Measurements from ENCODE around the gene CTTNBP2NL.
"Not testable (repeated sequence)": the region's sequence is repeated elsewhere in the genome, so short reads cannot be mapped to it uniquely, and the experiment has no call there.

Gene CTTNBP2NL

DNA sequence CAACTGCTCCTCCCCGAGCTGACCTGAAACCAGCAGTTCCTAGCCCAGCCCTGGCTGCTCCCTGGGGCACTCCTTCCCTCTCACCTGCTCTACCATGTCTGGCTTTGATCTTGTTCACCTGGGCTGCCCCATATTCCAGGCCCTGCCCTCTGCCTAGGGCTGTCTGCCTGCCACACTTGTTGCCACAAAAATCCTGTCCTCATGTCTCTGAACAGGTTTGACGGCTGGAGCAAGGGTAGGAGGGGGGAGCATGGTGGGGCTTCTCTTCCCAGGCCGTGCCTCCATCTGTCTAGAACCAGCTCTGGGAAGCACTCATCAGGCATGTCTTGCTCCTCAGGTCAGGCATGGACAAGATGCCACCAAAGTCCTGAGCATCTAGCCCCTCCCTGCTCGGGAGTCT lies 68.5 kb downstream of the CTTNBP2NL start:
- no peak for DNase-seq (ENCODE audit: low read depth)

DNA sequence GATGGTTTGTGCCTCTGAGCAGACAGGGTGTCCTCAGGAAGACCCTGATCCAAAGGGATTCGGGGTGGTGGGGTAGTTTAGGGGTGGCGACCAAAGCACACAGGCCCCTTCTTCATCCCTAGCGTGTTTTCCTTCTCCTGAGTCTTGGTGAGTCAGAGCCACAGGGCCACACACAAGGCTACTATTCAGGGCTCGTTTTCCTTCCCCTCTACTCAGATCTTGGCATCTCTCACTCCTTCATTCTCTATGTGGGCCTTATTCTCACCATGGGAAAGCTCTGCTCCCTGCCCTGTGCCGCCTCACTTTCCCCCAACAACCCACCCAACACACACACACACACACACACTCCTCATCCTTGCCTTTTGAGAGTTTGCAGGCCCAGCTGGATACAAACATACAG lies 69.1 kb downstream of the CTTNBP2NL start:
- no peak for DNase-seq (ENCODE audit: low read depth)

DNA sequence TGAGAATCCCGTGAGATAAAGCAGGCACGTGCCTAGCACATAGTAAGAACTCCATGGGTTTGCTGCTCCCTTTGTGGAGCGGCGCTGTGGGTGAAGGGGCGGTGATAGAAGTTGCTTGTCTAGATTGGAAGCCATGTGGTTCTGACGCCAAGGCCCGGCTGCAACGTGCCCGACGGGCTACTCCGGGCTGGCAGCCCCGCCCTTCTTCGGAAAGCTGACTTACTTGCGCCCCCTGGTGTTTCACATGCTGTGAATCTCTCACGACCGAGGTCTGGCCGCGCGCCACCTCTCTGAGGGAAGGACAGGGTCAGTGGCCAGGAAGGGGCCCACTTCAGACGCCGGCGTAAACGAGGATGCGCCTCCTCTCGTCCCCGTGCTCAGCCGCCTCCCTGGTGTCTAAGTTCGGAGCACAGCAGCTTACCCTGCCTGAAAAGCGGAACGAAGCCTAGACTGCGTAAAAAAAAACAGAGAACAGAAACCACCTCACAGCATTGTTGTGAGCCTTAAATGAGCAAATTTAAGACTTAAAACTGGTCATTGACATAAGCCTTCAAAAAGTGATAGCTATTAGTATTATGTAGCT lies 70.2 kb downstream of the CTTNBP2NL start:
- peak; percentile 82 for DNase-seq (ENCODE audit: low read depth)

DNA sequence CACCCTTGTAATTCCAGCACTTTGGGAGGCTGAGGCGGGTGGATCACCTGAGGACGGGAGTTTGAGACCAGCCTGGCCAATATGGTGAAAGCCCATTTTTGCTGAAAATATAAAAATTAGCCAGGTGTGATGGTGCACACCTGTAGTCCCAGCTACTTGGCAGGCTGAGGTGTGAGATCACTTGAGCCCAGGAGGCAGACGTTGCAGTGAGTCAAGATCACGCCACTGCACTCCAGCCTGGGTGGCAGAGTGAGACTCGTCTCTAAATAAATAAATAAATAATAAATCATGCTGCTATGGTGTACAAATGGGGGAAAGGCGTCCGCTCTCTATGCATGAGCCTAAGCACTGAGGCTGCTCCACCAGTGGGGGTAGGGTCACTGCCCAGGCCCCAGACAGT lies 74.3 kb downstream of the CTTNBP2NL start:
- DNase-seq (ENCODE audit: low read depth), result not testable (repeated sequence)

DNA sequence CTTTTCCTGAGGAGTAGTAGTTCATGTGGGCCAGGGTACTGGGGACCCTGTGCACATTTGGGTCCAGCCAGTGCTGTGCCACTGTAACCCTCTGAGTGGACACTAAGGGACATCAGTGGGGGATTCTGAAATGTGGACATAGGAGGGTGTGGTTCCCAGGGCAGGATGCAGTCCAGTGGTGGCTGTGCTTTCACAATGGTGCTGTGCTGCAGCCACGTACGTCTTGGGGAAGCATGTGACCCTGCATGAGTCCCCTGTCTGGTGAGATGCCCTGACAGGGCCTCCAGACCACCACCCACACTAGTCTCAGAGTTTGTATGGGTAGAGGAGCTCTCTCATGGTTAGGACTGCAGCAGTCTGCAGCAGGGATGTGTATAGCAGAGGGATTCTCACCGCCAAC lies 75.0 kb downstream of the CTTNBP2NL start:
- DNase-seq (ENCODE audit: low read depth), result no peak

DNA sequence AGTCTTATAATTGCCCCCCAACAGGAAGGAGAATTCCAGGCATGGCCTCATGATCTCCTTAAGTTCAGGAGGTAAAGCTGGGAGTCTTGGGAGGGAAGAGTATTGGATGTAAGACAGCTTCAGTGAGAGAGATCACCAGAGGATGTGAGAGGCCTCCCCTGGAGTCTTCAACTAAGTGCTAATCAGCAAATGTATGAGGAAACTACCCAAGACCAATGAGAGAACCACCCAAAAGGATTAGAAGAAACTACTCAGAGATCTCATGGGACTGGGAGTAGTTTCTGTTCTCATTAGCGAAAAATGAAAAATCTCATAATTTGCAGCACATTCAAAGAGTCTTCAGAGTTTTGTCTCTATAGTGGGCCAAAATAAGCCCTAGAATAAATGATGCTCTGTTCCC lies 76.1 kb downstream of the CTTNBP2NL start:
- no peak for DNase-seq (ENCODE audit: low read depth)

DNA sequence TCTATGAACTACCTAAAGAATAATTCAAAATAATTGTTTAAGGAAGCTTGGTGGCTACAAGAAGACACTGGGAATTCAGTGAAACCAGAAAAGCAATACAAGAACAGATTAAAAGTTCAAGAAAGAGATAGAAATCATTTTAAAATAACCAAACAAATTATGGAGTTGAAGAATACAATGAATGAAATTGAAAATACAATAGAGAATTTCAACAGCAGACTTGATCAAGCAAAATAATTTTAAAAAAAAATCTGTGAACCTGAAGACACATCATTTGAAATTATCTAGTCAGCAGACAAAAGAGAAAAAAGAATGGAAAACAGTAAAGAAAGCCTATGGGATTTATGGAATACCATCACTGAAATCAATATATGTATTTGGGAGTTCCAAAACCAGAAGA lies 81.5 kb downstream of the CTTNBP2NL start:
- DNase-seq (ENCODE audit: low read depth), result no peak

DNA sequence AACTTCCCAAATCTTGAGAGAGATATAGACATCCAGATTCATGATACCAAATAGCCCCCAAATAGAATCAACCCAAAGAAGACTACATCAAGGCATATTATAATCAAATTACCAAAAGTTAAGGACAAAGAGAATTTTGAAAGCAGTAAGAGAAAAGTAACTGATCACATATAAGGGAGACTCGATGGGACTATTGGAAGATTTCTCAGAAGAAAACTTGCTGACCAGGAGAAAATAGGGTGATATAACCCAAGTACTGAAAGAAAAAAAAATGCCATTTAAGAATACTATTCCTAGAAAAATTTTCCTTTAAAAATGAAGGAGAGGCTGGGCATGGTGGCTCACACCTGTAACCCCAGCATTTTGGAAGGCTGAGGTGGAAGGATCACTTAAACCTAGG lies 82.3 kb downstream of the CTTNBP2NL start:
- no peak for DNase-seq (ENCODE audit: low read depth)

DNA sequence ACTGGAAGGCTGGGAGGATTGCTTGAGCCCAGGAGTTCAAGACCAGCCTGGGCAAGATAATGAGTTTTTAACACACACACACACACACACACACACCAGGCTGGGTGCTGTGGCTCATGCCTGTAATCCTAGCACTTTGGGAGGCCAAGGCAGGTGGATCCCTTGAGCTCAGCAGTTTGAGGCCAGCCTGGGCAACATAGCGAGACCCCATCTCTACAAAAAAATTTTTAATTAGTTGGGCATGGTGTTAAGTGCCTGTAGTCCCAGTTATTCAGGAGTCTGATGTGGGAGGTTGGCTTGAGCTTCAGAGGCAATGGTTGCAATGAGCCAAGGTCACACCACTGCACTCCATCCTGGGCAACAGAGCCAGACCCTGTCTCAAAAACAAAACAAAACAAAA lies 90.0 kb downstream of the CTTNBP2NL start:
- DNase-seq (ENCODE audit: low read depth), result not testable (repeated sequence)

DNA sequence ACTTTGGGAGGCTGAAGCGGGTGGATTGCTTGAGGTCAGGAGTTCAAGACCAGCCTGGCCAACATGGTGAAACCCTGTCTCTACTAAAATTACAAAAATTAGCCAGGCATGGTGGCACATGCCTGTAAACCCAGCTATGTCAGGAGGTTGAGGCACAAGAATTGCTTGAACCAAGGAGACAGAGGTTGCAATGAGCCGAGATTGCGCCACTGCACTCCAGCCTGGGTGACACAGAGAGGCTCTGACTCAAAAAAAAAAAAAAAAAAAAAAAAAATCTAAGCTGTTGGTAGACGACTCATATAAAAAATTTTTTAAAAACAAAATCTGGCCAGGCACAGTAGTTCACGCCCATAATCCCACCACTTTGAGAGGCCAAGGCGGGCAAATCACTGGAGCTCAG lies 91.7 kb downstream of the CTTNBP2NL start:
- DNase-seq (ENCODE audit: low read depth), result not testable (repeated sequence)

DNA sequence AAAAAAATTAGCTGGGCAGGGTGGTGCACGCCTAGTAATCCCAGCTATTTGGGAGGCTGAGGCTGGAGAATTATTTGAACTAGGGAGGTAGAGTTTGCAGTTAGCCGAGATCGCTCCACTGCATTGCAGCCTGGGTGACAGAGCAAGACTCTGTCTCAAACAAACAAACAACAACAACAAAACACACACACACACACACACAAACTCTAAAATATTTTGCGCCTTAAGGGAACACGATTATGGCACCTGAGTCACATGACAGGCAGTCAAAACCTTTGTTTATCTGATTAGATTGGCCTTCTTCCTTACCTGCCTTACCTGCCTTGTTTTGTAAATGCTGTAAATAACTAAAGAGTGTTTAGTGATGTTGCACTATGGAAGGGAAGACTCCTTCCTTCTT lies 92.1 kb downstream of the CTTNBP2NL start:
- DNase-seq (ENCODE audit: low read depth), result no peak

DNA sequence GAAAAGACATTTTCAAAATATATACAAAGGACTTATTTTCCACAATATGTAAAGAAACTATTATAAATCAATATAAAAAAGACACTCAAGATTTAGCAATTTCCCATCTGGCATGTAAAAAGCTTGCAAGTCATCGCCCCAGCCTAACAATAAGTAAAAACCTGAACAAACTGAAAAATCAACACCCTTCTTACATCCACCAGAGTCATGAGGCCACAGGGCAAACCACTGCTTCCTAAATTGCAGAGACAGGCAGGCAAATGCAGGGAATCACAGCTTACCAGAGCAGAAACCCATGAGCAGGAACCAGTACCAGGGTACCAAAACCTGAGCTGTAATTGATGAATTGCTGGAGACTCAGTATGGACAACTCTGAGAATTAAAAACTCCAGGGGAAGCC lies 96.1 kb downstream of the CTTNBP2NL start:
- DNase-seq (ENCODE audit: low read depth), result no peak

DNA sequence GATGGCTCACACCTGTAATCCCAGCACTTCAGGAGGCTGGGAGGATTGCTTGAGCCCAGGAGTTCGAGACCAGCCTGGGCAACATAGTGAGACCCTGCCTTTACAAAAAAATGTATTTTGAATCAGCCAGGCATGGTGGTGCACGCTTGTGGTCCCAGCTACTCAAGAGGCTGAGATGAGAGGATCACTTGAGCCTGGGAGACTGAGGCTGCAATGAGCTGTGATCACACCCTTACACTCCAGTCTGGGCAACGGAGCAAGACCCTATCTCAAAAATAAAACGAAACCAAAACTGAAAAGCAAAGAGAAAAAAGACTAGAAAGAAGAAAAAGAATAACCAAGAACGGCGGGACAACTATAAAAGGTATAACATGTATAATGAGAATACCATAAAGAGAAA lies 97.3 kb downstream of the CTTNBP2NL start:
- DNase-seq (ENCODE audit: low read depth), result no peak

DNA sequence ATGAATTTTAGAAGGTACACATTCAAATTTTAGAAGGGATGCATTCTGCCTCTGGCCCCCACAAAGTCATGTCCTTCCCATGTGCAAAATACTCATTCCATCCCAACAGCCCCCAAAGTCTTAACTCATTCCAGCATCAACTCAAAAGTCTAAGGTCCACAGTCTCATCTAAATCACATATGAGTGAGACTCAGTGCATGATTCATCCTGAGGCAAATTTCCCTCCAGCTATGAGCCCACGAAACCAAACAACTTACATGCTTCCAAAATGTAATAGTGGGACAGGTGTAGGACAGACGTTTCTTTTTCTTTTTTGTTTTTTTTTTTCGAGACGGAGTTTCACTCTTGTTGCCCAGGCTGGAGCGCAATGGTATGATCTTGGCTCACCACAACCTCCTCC lies 100.3 kb downstream of the CTTNBP2NL start:
- DNase-seq (ENCODE audit: low read depth), result no peak

DNA sequence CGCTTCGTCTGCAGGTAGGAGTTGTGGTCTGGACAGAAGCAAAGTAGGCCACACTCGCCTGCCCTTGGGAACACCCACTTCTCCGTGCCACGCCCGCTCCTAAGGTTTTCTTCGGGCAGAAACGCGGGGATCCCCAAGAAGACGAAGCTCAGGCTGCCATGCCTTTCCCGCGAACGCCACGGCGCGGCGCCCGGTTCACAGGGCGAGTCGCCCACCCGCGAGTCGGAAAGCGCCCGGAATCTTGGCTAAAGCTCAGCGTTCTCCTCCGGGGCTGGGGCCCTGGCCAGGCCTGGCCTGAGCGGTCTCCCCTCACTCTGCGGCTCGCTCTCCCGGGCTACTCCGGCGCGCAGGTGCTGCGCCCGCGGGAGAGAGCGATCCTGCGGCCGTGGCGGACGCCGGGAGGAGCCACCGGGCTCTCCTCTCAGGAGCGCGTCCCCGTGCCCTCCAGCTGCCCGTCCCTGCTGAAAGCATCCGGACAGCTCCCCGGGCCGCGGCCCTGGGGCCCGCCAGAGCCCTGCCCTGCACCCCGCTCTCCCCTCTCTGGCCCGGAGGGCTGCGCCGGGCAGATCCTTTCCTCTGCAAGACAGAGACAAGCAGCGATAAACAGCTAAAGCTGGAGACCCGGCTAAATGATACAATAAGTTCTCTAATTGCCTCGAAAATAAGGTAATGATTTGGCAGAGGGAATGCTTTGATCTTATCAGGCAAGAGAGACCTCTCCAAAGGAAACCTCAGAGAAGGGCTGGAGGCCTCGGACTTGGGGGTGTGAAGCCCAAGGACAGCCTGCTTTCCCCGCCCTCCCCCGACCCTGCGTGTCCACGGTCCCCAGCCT lies 106.0 kb downstream of the CTTNBP2NL start:
- DNase-seq (ENCODE audit: low read depth), result no peak

DNA sequence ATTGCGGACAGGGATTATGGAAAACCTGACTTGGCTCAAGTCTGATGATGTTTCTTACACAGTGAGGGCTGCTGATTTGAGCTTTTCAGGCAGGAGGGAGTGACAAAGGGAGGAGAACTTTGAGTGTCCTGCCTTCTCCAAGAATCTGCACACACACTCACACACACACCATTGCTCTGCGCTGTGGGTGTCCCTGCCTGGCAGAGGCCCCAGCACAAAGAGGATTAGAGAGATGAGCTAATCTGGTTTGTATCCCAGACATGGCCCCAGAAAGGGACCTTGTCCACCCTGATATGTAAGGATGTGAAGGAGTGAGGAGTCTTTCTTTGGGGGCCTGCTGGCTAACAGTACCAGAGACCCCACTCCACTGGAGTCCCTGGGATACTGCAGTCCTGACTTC lies 106.8 kb downstream of the CTTNBP2NL start:
- DNase-seq (ENCODE audit: low read depth), result no peak

DNA sequence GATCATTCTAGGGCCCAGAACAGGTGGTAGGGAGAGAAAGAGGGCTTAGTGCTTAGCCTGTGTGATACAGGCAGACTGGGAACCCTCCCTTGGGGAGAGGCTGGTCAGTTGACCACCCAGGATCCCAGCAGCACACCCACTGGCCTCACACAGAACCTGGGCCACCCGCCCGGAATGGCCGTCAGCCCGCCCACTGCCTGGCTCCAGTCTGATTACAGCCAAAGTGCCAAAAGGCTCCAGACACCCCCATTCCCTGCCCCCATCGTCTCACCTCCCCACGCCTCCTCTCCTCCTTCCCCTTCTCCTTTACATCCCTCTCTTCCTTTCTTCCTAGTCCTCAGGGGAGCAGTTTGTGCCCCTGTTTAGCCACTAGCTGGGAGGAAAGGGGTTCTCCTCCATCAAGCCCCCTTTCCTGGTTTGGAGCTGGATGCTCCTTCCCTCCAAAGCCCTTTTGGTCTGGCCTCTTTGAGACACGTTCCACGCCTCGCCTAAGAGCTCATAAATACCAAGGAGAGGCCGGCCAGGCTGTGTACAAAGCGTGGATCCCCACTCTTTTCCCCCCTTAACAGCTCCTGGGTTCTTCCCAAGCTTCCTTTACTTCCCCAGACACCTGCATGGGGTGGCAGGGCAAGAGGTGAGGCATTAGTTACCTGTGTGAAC lies 108.1 kb downstream of the CTTNBP2NL start:
- DNase-seq (ENCODE audit: low read depth), result no peak

DNA sequence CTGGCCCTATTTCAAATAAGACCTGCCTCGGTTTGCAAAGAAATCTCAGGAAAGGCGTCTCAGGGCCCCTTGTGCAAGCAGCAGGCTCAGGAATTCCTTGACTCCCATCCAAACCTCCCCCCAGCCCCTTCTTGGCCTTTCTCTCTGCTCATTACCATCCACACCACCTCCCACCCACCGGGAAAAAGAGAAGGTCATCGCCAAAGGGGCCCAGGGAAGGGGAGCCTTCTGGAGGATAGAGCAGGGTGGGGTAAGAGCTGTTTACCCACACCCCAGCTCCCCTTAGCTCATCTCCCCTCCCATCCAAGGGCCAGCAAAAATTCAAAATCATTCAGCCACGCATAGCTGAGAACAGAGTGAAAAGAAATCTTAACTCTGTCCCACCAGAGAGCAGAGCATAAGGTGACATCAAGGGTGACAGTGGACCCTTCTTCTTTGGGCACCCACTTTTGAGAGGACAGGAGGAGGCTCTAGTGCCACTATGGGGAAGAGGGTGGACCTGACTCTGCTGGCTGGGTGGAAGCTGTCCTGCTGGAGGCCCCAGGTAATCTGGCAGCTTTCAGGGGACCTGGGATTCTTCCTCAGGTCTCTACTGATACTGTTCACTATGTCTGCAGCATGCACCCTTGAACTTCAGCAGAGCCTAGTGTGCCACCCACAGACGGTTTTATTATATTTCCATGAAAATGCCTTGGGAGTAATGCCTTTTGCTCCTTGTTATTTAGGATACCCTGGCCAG lies 108.8 kb downstream of the CTTNBP2NL start:
- DNase-seq (ENCODE audit: low read depth), result no peak

DNA sequence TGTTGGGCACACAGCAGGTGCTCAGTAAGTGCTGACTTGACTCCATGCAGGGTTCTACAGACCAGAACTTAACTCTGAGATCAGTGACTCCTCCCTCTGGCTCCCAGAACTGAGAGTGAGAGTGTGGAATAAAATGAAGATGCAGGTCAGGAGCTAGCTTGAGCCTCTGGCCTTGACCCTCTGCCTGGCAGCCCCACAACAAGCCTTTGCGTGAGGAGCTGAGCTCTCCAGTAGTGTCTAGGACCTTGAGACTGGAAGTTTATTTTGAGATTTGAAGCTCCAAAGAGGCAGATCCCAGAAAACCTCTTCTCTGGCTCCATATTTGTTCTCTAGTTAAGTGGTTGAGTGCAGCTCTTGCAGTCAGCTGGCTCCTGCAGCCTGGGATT lies 109.4 kb downstream of the CTTNBP2NL start:
- DNase-seq (ENCODE audit: low read depth), result no peak

DNA sequence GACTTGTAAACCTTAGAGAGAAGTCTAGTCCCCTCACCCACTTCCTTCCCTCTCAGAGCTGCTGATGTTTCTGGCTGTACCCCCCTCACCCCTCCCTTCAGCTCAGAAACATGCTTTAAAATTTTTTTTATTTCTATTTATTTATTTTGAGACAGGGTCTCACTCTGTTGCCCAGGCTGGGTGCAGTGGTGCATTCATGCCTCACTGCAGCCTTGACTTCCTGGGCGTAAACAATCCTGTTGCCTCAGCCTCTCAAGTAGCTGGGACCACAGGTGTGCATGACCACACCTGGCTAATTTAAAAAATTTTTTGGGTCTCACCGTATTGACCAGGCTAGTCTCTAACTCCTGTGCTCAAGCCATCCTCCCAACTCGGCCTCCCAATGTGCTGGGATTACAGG lies 109.9 kb downstream of the CTTNBP2NL start:
- DNase-seq (ENCODE audit: low read depth), result no peak

DNA sequence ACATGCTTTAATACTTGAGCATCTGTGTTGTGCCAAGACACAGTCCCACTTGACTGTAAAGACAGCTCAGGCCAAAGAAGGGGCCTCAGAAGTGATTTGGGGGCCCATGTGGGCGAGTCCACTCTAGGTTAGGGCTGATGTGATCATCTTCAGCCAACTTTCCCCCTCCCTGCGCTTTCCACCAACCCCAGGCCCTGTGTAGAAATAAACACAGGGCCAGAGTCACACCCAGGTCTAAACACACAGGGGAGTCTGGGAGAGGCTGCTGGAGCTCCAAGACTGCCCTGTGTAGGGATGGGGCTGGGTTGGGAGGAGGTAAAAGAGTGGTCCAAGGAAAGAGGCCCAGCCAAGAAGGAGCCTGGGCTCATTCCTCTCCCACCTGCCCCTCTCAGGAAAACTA lies 110.3 kb downstream of the CTTNBP2NL start:
- DNase-seq (ENCODE audit: low read depth), result no peak

DNA sequence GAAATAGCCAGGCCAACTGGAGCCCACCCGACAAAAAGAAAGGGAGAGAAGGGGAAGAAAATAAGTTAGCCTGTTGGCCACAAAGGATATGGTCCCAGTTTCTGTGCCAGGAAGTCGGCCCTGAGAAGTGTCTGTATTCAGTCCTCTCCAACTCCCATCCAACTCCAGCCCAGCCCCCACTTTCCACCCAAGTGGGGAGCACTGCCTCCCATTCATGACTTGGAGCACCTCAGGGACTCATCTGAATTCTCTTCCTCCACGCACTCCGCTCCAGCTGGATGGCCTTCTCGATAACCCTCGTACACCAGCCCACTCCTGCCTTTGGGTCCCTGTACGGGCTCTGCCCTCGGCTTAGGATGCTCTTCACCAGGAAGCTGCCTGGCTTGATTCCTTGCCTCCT lies 110.7 kb downstream of the CTTNBP2NL start:
- no peak for DNase-seq (ENCODE audit: low read depth)

DNA sequence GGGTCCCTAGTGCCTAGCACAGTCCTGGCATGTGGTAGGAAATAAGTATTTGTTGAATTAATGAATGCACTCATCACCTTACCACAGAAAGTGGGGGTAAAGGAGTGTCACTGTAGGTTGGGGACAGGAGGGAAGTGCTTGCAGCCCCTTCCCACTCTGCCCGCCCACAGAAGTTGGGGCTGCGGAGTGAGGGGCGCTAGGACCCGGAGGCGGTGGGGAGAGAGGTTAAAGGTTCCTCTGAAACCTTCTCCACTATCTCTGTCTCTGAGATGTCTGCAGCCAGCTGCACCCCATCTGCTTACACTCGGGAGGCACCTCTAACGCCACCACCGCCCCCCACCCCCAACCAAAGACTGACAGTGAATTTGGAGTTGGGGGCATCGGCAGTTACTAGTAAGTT lies 111.3 kb downstream of the CTTNBP2NL start:
- no peak for DNase-seq (ENCODE audit: low read depth)

Measured in HS-5 (cell line).